ENCODE results near the gene CCT8L2. TPM values are rescaled to one million over a fixed set of nuclear protein-coding genes. Genes with fewer than 3 reads are reported as not detected.
"Not testable (repeated sequence)": the region's sequence is repeated elsewhere in the genome, so short reads cannot be mapped to it uniquely, and the experiment has no call there.

The CCT8L2 gene
- total RNA-seq, 2 experiments from 2014 or later: not detected

DNA sequence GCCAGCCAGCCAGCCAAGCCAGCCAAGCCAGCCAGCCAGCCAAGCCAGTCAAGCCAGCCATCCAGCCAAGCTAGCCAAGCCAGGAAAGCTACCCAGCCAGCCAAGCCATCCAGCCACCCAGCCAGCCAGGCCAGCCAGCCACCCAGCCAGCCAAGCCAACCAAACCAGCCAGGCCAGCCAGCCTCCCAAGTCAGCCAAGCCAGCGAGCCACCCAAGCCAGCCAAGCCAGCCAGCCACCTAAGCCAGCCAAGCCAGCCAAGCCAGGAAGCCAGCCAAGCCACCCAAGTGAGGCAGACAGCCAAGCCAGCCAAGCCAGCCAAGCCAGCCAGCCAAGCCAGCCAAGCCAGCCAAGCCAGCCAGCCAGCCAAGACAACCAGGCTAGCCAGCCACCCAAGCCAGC is 32.6 kb downstream of the CCT8L2 start:
- POLR2A ChIA-PET, CTCF ChIA-PET: not testable (repeated sequence)

DNA sequence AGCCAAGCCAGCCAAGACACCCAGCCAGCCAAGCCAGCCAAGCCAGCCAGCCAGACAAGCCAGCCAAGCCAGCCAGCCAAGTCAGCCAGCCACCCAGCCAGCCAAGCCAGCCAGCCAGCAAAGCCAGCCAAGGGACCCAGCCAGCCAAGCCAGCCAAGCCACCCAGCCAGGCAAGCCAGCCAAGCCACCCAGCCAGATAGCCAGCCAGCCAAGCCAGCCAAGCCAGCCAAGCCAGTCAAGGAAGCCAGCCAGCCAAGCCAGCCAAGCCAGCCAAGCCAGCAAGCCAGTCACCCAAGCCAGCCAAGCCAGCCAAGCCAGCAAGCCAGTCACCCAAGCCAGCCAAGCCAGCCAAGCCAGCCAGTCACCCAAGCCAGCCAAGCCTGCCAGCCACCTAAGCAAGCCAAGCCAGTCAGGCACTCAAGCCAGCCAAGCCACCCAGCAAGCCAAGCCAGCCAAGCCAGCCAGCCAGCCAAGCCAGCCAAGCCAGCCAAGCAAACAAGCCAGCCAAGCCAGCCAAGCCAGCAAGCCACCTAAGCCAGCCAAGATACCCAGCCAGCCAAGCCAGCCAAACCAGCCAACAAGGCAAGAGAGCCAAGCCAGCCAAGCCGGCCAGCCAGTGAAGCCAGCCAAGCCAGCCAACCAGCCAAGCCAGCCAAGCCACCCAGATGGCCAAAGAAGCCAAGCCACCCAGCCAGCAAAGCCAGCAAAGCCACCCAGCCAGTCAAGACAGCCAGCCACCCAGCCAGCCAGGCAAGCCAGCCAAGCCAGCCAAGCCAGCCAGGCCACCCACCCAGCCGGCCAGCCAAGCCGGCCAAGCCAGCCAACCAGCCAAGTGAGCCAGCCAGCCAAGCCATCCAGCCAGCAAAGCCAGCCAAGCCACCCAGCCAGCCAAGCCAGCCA is 33.3 kb downstream of the CCT8L2 start:
- CTCF ChIA-PET: no interaction called here
- POLR2A ChIA-PET: no interaction called here

DNA sequence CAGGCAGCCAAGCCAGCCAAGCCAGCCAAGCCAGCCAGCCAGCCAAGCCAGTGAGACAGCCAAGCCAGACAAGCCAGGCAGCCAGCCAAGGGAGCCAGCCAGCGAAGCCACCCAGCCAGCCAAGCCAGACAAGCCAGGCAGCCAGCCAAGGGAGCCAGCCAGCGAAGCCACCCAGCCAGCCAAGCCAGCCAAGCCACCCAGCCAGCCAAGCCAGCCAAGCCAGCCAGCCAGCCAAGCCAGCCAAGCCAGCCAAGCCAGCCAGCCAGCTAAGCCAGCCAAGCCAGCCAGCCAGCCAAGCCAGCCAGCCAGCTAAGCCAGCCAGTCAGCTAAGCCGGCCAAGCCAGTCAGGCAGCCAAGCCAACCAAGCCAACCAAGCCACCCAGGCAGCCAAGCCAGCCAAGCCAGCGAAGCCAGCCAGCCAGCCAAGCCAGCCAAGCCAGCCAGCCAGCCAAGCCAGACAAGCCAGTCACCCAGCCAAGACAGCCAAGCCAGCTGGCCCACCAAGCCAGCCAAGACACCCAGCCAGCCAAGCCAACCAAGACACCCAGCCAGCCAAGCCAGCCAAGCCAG is 34.1 kb downstream of the CCT8L2 start:
- CTCF ChIA-PET, POLR2A ChIA-PET: not testable (repeated sequence)

DNA sequence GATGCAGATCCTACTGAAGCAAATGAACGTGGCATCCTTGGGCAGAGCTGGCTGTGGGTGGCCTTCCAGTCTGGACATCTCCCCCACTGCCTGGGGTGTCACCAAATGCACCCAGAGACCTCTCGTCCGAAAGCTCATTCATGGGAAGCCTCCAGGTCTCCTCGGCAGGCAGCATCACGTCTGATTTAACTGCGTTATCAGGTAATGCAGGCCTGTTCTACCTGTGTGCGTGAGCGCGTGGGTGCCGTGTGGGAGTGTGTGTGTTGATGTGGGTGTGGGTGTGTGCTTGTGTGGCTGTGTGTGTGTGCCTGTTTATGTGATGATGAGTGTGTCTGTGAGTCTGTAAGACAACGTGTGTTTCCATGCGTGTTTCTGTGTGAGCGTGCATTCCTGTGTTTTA is 35.1 kb downstream of the CCT8L2 start:
- CTCF ChIA-PET, POLR2A ChIA-PET: not testable (repeated sequence)

DNA sequence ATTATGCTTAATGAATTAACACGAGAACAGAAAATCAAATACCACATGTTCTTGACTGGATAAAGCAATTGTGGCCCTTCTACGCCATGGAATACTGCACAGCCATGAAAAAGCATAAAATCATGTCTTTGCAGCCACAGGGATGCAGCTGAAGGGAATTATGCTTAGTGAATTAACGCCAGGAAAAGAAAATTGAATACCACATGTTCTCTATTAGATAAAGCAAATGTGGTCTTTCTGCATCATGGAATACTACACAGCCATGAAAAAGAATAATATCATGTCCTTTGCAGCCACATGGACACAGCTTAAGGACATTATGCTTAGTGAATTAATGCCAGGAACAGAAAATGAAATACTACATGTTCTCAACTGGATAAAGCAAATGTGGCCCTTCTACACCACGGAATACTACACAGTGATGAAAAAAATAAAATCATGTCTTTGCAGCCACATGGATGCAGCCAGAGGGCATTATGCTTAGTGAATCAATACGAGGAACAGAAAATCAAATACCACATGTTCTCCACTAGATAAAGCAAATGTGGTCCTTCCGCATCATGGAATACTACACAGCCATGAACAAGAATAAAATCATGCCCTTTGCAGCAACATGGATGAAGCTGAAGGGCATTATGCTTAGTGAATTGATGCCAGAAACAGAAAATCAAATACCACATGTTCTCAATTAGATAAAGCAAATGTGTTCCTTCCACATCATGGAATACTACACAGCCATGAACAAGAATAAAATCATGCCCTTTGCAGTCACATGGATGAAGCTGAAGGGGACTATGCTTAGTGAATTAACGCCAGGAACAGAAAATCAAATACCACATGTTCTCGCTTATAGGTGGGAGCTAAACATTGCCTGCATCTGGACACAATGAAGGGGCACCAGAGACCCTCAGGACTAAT is 37.3 kb downstream of the CCT8L2 start:
- CTCF ChIA-PET, POLR2A ChIA-PET: not testable (repeated sequence)

DNA sequence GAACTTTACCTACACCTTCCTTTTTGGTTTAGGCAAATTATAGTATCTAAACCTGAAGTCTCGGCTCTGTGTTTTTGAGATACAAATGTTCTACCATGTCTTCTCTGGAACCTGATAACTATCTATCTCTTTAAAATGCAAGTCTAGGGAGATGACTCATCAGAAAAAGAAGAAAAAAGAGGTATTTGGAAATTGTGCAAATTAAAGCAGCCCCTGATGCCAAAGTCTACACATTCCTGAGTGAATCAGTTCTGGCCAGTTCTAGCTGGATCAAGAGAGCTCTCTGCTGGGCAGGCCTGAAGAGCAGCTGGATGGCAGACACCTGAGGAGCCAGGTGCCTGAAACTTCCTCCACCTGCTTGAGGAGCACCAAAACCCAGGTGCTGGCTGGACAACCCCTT is 49.3 kb downstream of the CCT8L2 start:
- POLR2A ChIA-PET, CTCF ChIA-PET: not testable (repeated sequence)

Other genes starting within 250 kb of the CCT8L2 start
- gene XKR3, start 232.6 kb upstream of the CCT8L2 start, total RNA-seq: not detected